Measurements from ENCODE around the gene TSPAN13.

TSPAN13 gene

GRCh38 chr7:16826060-16826459 lies 72.5 kb downstream of the TSPAN13 start:
- Histone ChIP-seq H3K36me3 (ENCODE audit: control insufficient read depth in 1 of 2, insufficient read depth in 2 of 2, low read length in 2 of 2) (no peaks in the 10 kb centered on the region), H3K18ac (ENCODE audit: low read length) (no peak overlapping the region), H3K4ac (ENCODE audit: low read depth, low read length) (no peak overlapping the region), H3K27ac (ENCODE audit: low read depth, low read length) (no peak overlapping the region), H3K14ac (ENCODE audit: low read length) (no peak overlapping the region), H4K12ac (ENCODE audit: low read depth, low read length) (no peak overlapping the region), H3K4me2 (ENCODE audit: low read length) (no peak overlapping the region), H3K9ac (ENCODE audit: low read length) (no peak overlapping the region), H3K9me3 (ENCODE audit: insufficient read depth, low read depth, low read length) (no peaks in the 10 kb centered on the region), H3K79me2 (ENCODE audit: control insufficient read depth, insufficient read depth, low read length, poor library complexity) (no peaks in the 10 kb centered on the region), H3K4me1 (ENCODE audit: control insufficient read depth in 1 of 2, insufficient read depth in 2 of 2, low read length in 2 of 2) (peaks cover 0 to 4% of the 10 kb centered on the region in 2 experiments), H3K4me3 (ENCODE audit: low read depth, low read length) (no peak overlapping the region), H3K23ac (ENCODE audit: low read length) (no peak overlapping the region), H2AK5ac (ENCODE audit: low read length) (no peak overlapping the region), H3K79me1 (ENCODE audit: low read length) (no peaks in the 10 kb centered on the region), H2AFZ (ENCODE audit: insufficient read depth, low read length, poor library complexity) (no peak overlapping the region), H2BK5ac (ENCODE audit: low read depth, low read length, poor library complexity) (no peak overlapping the region), H4K91ac (ENCODE audit: low read depth, low read length) (no peak overlapping the region), H4K8ac (ENCODE audit: low read depth, low read length) (no peak overlapping the region), H3K27me3 (ENCODE audit: insufficient read depth, low read length) (no peaks in the 10 kb centered on the region), H2BK12ac (ENCODE audit: low read length) (no peak overlapping the region), H2BK120ac (ENCODE audit: insufficient read depth, low read length, poor library complexity) (no peak overlapping the region)
- peak; percentile 45 to 52 for DNase-seq

GRCh38 chr7:16833373-16833772 lies 79.8 kb downstream of the TSPAN13 start:
- Histone ChIP-seq H3K36me3 (ENCODE audit: control insufficient read depth in 1 of 2, insufficient read depth in 2 of 2, low read length in 2 of 2) (no peaks in the 10 kb centered on the region), H3K9me3 (ENCODE audit: insufficient read depth, low read depth, low read length) (no peaks in the 10 kb centered on the region), H3K4me1 (ENCODE audit: control insufficient read depth in 1 of 2, insufficient read depth in 2 of 2, low read length in 2 of 2) (no peaks in the 10 kb centered on the region), H3K4ac (ENCODE audit: low read depth, low read length) (no peak overlapping the region), H2BK5ac (ENCODE audit: low read depth, low read length, poor library complexity) (no peak overlapping the region), H3K9ac (ENCODE audit: low read length) (no peak overlapping the region), H3K4me2 (ENCODE audit: low read length) (no peak overlapping the region), H2AK5ac (ENCODE audit: low read length) (no peak overlapping the region), H3K4me3 (ENCODE audit: low read depth, low read length) (no peak overlapping the region), H4K8ac (ENCODE audit: low read depth, low read length) (no peak overlapping the region), H3K23ac (ENCODE audit: low read length) (no peak overlapping the region), H2BK120ac (ENCODE audit: insufficient read depth, low read length, poor library complexity) (no peak overlapping the region), H4K91ac (ENCODE audit: low read depth, low read length) (no peak overlapping the region), H2BK12ac (ENCODE audit: low read length) (no peak overlapping the region), H3K79me2 (ENCODE audit: control insufficient read depth, insufficient read depth, low read length, poor library complexity) (no peaks in the 10 kb centered on the region), H3K27ac (ENCODE audit: low read depth, low read length) (no peak overlapping the region), H4K12ac (ENCODE audit: low read depth, low read length) (no peak overlapping the region), H3K18ac (ENCODE audit: low read length) (no peak overlapping the region), H3K27me3 (ENCODE audit: insufficient read depth, low read length) (no peaks in the 10 kb centered on the region), H3K14ac (ENCODE audit: low read length) (no peak overlapping the region), H2AFZ (ENCODE audit: insufficient read depth, low read length, poor library complexity) (no peak overlapping the region), H3K79me1 (ENCODE audit: low read length) (no peaks in the 10 kb centered on the region)
- no CpG with 5 or more reads among the region's 1 CpG for WGBS (ENCODE audit: extremely low coverage, insufficient coverage, insufficient read length)
- DNase-seq: peak in 1 of 2 donors; percentile 25

All from trophoblast cell (in vitro differentiated cells and primary cell).